GM18499 (cell line): ENCODE data around the gene NUPR1.
"Not testable (repeated sequence)": the region's sequence is repeated elsewhere in the genome, so short reads cannot be mapped to it uniquely, and the experiment has no call there.

Experiments used
- ATAC-seq: cut with Tn5 transposase; IDR thresholded peaks from one replicate; pipeline ENCODE4 v1.9.1; 2021; ENCODE audit warnings: moderate number of reproducible peaks; ENCODE audit not compliant: insufficient read depth, unreplicated experiment

Gene NUPR1

DNA sequence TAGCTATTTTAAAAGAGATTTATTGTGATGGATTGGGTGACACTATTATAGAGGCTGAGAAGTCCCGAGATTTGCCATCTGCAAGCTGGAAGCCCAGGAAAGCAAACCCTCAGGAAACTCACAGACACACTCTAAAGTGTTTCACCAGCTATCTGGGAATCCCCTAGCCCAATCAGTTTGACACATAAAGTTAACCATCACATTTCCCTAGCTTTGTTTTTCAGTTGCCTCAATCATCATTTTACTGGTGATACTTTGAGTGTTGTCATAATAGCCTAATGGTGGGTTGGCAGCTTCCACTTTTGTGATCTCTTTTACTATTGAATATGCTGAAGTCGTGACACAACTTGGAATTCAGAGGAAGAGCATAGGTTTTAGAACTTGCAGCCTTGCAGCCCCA, 16.8 kb upstream of the NUPR1 start:
- ATAC-seq = no peak

DNA sequence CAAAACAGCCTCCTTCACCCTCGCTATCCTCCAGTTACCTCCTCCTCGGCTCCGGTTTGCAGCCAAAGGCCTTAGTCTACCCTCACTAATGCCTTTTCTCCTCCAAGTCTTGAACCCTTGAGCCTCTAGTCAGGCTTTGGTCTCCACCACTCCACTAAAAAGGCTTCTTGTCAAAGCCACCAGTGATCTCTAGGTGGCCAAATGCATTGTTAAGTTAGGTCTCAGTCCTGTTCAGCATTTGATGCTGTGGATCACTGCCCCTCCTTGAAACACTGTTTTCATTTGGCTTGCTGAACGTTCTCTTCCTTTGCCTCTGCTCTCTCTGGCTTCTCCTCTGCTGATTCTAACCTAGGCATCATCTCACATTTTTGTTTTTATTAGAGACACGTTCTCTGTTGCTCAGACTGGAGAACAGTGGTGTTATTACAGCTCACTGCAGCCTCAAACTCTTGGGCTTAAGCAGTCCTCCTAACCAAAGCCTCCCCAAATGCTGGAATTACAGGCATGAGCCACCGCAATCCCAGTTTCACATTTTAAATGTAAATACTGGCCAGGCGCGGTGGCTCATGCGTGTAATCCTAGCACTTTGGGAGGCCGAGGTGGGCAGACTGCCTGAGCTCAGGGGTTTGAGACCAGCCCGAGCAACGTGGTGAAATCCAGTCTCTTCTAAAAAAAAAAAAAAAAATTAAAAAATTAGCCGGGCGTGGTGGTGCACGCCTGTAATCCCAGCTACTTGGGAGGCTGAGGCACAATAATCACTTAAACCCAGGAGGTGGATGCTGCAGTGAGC, 16.1 kb upstream of the NUPR1 start:
- ATAC-seq = no peak

- no peak for ATAC-seq
Observed at GRCh38 chr16:28553776-28554633, 15.2 kb upstream of the NUPR1 start, which contains the start of gene SGF29. Gene SGF29 (plus strand): TSS chr16:28553920. CDS start chr16:28581070, 27,150 bp downstream.

DNA sequence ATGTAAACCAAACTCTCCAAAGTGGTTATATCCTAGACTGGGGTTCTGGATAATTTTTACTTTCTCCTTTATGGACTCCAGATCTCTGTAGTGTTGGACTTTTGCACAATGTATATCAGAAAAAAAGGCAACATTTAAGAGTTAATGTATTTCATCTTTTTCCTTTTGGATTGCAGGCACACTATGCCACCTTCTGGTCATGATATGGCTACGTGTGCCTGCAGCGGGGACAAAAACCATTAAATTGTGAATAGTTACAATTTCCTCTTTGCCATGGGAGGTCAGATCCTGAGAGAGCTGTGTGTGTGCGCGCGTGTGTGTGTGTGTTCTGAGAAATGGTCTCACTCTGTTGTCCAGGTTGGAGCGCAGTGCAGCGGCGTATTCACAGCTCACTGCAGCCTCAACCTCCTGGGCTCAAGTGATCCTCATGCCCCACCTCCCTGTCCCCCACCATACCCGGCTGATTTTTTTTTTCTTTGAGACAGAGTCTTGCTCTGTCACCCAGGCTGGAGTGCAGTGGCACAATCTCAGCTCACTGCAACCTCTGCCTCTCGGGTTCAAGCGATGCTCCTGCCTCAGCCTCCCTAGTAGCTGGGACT, 10.6 kb upstream of the NUPR1 start:
- no peak for ATAC-seq

GRCh38 chr16:28548306-28548802, 9.6 kb upstream of the NUPR1 start:
- no peak for ATAC-seq

GRCh38 chr16:28546626-28547025, 7.9 kb upstream of the NUPR1 start:
- ATAC-seq = no peak

DNA sequence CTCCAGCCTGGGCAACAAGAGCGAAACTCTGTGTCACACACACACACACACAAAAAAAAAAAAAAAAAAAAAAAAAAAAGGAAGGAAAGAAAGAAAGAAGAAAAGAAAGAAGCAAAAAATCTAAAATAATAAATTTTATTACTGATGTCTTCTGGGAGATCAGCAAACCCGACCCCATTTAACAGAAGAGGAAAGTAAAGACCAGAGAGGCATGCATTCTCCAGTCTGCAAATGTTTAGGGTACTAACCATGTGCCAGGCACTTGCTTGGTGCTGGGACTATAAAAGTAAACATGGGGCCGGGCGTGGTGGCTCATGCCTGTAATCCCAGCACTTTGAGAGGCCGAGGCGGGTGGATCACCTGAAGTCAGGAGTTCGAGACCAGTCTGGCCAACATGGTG, 7.2 kb upstream of the NUPR1 start:
- not testable (repeated sequence) for ATAC-seq

DNA sequence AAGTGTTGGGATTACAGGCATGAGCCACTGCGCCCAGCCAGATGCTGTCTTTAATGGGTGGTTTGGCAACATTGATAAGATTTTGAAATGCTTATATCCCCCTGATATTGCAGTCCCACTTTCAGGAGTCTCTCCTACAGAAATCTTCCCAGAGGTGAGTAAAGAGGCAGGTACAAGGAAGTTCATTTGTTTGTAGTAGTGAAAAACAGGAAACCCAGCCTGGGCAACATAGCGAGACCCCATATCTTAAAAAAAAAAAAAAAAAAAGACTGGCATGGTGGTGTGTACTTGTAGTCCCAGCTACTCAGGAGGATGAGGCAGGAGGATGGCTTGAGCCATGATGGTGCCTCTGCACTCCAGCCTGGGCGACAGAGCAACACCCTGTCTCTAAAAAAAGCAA, 6.2 kb upstream of the NUPR1 start:
- ATAC-seq = no peak

DNA sequence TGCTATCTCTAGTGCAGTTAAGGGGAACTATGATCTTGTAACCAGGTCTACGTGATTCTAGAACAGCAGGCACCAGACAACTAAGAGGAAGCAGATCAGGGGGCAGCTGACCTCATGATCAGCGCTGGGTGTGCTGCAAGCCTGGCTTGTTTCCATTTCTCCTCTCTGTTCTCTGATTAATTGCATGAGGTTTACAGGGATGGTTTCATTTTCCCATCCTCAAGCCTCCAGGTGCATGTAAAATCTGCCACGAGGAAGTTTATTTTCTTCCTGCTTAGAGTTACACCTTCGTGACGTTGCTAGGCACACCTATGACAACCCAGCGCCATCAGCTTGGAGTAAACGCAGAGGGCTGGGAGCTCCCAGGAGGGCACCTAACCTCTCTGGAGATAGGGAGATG, 4.3 kb upstream of the NUPR1 start:
- ATAC-seq = no peak

- ATAC-seq = no peak
Observed at GRCh38 chr16:28542646-28543045, 3.9 kb upstream of the NUPR1 start.

- ATAC-seq = no peak
Observed at GRCh38 chr16:28540346-28540745, 1.6 kb upstream of the NUPR1 start.

DNA sequence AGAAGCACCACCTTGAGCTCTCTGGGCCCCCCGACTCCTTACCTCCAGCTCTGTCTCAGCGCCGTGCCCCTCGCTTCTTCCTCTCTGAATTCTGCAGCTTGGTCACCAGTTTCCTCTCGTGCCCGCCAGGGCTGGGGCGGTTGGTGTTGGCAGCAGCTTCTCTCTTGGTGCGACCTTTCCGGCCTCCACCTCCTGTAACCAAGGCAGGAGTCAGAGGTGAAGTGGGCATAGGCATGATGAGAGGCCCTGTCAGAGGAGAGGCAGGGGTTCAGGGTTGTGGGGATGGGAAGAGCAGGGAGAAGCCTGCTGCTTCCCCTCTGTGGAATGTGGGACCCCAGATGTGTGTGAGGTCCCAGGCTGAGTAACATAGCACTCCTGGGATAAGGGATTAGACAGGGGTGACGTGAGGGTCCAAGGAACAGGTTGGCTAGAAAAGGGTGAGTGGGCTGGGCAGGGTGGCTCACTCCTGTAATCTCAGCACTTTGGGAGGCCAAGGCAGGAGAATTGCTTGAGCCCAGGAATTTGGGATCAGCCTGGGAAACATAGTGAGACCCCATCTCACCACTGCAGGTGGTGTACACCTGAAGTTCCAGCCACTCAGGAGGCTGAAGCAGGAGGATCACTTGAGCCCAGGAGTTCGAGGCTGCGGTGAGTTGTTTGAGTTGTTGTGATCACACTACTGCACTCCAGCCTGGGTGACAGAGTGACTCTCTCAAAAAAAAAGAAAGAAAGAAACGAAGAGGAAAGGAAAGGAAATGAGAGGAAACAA, 626 bp downstream of the NUPR1 start:
- ATAC-seq = no peak

- ATAC-seq = no peak
Observed at GRCh38 chr16:28537076-28537475, 1.7 kb downstream of the NUPR1 start.

DNA sequence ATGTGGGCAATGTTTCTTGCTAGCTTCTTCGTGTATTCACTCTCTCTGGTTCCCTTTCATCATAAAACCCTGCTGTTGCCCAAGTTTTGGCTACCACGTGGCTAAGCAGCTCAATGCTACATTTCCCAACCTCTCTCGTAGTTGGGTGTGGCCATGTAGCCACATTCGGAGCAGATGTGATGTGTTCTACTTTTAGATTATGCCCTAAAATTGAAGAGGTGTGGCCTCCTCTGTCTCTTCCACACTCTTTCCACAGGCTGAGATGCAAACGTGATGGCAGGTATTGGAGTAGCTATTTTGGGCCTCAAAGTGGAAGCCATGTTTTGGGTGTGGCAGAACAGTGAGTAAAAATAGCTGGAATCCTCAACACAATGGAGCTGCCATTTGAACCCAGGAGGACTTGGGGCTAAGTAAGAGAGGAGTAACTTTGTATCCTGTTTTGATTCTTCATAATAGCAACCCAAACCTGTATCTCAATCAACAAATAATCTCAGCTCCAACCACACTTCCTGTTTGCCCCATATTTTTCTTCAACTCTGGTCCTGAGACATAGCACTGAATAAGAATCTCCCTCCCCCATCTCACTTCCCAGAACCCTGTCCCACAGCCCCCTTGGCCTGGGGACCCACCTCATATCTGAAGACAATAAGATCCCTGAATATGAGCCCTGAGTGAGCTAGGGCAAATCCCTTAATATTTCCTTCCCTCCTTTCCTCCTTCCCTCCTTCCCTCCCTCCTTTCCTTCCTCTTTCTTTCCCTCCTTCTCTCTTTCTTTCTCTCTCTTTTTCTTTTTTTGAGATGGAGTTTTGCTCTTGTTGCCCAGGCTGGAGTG, 4.0 kb downstream of the NUPR1 start:
- ATAC-seq = no peak

DNA sequence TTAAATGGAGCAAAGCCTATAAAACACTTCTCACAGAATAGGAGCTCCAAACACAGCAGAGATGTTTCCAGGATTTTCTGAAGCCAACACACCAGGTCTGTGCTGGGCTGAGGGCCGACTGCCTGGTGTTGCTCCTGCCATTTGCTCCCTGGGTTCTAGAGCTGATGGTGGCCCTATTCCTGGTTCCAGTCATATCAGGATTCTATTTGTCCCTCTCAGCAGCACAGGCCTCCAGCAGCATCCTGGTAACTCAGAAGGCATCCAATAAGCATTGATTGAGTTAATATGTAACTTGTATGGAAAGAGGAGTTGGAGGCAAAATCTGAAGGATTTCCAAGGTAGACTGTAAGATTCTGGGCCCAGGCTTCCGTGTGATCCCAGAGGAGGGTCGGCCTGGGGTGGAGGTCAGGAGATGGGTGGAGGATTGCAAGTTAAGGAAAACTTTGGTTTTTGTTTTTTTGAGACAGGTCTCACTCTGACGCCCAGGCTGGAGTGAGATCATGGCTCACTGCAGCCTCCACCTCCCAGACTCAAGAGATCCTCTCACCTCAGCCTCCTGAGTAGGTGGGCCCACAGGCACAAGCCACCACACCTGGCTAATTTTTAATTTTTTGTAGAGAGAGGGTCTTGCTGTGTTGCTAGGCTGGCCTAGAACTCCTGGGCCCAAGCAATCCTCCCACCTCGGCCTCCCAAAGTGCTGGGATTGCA, 5.7 kb downstream of the NUPR1 start:
- ATAC-seq = no peak

DNA sequence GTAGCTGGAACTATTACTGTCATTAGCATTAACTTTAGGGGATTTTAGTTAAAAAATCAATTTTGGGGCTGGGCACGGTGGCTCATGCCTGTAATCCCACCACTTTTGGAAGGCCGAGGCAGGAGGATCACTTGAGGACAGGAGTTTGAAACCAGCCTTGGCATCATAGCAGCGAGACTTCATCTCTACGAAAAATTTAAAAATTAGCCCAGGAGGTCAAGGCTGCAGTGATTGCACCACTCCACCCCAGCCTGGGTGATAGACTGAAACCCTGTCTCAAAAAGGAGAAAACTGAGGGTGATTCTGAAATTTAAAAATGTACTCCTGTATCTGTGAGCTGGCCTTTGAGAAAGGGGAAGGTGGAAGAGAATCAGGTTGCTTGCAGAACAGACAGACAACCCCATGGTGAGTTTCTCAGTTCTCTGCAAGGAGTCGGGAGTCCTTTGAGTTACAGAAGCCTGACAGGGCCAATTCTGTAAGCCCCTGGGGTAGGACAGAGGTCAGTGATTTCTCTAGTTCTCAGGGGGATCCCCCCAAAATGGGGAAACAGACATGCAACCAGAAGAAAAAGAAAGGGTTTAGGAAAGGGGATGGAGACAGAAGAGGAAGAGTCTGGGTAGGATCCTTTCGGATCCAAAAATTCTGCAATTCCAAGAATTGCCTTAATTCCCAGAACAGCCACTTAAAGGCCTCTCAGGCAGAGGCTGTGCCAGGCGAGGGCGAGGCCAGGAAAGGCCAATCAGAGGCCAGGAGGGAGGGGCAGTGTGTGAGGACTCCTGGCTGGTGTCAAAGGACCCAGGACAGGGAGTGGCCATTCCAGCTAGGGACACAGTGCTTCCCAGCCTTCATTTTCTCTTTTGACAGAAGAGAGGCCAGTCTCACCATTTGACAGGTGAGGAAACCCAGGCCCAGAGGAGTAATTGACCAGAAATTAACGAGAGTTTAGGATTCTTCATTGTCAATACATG, 6.7 kb downstream of the NUPR1 start:
- no peak for ATAC-seq

DNA sequence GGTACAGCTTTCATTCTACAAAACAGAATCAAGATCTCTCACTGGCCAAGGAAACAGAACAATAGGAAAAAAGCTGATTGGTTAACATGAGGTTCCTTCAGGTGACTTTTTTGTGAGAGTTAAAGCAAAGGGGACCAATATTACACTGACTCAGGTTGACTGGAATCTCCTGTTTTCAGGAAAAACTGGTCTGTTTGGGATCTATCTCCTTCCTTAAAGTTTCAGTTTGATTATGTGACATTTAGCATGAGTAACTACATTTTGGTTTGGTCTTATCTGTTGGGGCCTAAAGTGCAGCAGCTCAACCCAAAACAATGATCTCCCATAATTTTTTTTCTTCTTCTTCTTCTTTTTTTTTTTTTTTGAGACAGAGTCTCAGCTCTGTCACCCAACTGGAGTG, 9.7 kb downstream of the NUPR1 start:
- ATAC-seq = no peak

DNA sequence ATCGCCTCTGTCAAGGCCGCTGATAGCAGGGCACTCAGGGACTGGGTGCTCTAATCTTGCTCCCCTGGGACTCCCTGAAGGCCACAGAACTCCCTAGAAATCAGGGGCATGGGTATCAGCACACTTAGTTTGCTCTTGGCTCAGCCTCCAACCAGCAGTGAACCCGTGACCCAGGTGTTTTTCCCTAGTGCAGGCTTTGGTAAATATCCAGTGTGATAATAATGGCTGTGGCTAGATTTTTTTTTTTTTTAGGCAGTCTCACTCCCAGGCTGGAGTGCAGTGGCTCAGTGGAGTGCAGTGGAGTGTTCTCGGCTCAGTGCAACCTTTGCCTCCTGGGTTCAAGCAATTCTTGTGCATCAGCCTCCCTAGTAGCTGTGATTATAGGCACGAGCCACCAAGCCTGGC, 10.3 kb downstream of the NUPR1 start:
- ATAC-seq = no peak
